H1 (cell line): ENCODE measurements around the gene RNF123. TPM values are rescaled to one million over a fixed set of nuclear protein-coding genes. Genes with fewer than 3 reads are reported as not detected.

Experiments
- CTCF ChIA-PET: fragments of 300-600 bp; sonication (Branson Sonifier 250); formaldehyde crosslinking; loops from one replicate; lab custom pipeline; 2021; ENCODE audit not compliant: partially characterized antibody; lab: Charles Lee
- POLR2A ChIA-PET: fragments of 300-600 bp; sonication (Branson Sonifier 250); formaldehyde crosslinking; loops from one replicate; lab custom pipeline; 2021; ENCODE audit warnings: inconsistent platforms; ENCODE audit not compliant: partially characterized antibody; lab: Charles Lee
- DNase-seq, 2 experiments: peaks; one replicate each; pipeline versions ENCODE4 v3.0.0 to v3.0.0-alpha.2; 2010 to 2022; ENCODE audit warnings: low spot score in 2 of 2, low read depth in 1 of 2, mixed read lengths in 1 of 2
- FAIRE-seq: peaks from 2 replicates; lab custom pipeline; 2011; peaks lifted over from hg19 to GRCh38; lab: Jason Lieb, UNC
- H2AFZ ChIP-seq: 2 replicates; pipeline ENCODE4 v1.8.1; 2012; ENCODE audit warnings: low read length, inconsistent platforms
- H2AK5ac ChIP-seq: 2 replicates; pipeline ENCODE4 v1.6.1; 2013; ENCODE audit warnings: low read depth, low read length
- H2BK120ac ChIP-seq: replicated peaks from 2 replicates; pipeline ENCODE3; 2013; ENCODE audit warnings: low read depth, low read length, inconsistent platforms
- H2BK12ac ChIP-seq: 2 replicates; pipeline ENCODE4 v1.6.1; 2013; ENCODE audit warnings: low read depth, low read length
- H2BK15ac ChIP-seq: 2 replicates; pipeline ENCODE4 v1.6.1; 2013; ENCODE audit warnings: low read length
- H2BK20ac ChIP-seq: 2 replicates; pipeline ENCODE4 v1.6.1; 2013; ENCODE audit warnings: low read length
- H2BK5ac ChIP-seq: 2 replicates; pipeline ENCODE4 v1.6.1; 2013; ENCODE audit warnings: low read depth, low read length
- H3K14ac ChIP-seq: 2 replicates; pipeline ENCODE4 v1.6.1; 2013; ENCODE audit warnings: inconsistent platforms; ENCODE audit not compliant: insufficient read length
- H3K18ac ChIP-seq: 2 replicates; pipeline ENCODE4 v1.6.1; 2013; ENCODE audit warnings: low read length; ENCODE audit errors: extremely low read depth
- H3K23ac ChIP-seq: 2 replicates; pipeline ENCODE4 v1.6.1; 2013; ENCODE audit warnings: inconsistent platforms; ENCODE audit not compliant: insufficient read length
- H3K23me2 ChIP-seq: 2 replicates; pipeline ENCODE4 v1.6.1; 2013; ENCODE audit warnings: low read depth, low read length
- H3K27ac ChIP-seq: 2 replicates; pipeline ENCODE4 v1.6.1; 2011; ENCODE audit warnings: low read depth, low read length, inconsistent platforms
- H3K27me3 ChIP-seq, 4 experiments: replicated peaks in 1 of 4; 1 replicate in 1 of 4; 2 replicates in 3 of 4; pipeline versions ENCODE4 v1.6.1 to v1.8.1; 2011 to 2013; ENCODE audit warnings: low read length in 3 of 4, mild to moderate bottlenecking in 3 of 4, inconsistent platforms in 2 of 4, mixed read lengths in 2 of 4, moderate library complexity in 1 of 4; ENCODE audit not compliant: control insufficient read depth in 3 of 4, insufficient read depth in 3 of 4; ENCODE audit errors: extremely low read depth in 1 of 4
- H3K36me3 ChIP-seq, 4 experiments: 2 replicates each; pipeline versions ENCODE4 v1.6.1 to v1.8.1; 2011 to 2013; ENCODE audit warnings: mild to moderate bottlenecking in 4 of 4, low read length in 3 of 4, moderate library complexity in 2 of 4, control low read depth in 1 of 4, inconsistent platforms in 1 of 4; ENCODE audit not compliant: insufficient read depth in 4 of 4, control insufficient read depth in 2 of 4
- H3K4ac ChIP-seq: replicated peaks from 2 replicates; pipeline ENCODE3; 2013; ENCODE audit warnings: low read length, low read depth, mixed read lengths, inconsistent platforms; ENCODE audit not compliant: insufficient read length
- H3K4me1 ChIP-seq, 4 experiments: replicated peaks in 1 of 4; 1 replicate in 1 of 4; 2 replicates in 3 of 4; pipeline versions ENCODE4 v1.6.1 to v1.8.1; 2011 to 2013; ENCODE audit warnings: low read length in 3 of 4, inconsistent platforms in 2 of 4, mixed read lengths in 1 of 4; ENCODE audit not compliant: insufficient read depth in 4 of 4, control insufficient read depth in 3 of 4
- H3K4me2 ChIP-seq, 2 experiments: 2 replicates each; pipeline versions ENCODE4 v1.6.1 to v1.8.1; 2011 to 2013; ENCODE audit warnings: low read depth in 2 of 2, low read length in 2 of 2, control low read depth in 1 of 2, inconsistent platforms in 1 of 2, mild to moderate bottlenecking in 1 of 2; ENCODE audit not compliant: insufficient read depth in 1 of 2
- H3K4me3 ChIP-seq, 4 experiments: fragments of 200-600, 300-600 bp in 1 of 4; sonication (generic), shearing (Covaris generic), sonication (Bioruptor Twin) in 1 of 4; 2 replicates each; pipeline versions ENCODE4 v1.5.1 to v1.8.1; 2011 to 2016; ENCODE audit warnings: low read length in 4 of 4, low read depth in 3 of 4, control low read depth in 2 of 4, inconsistent platforms in 2 of 4, mild to moderate bottlenecking in 2 of 4, mixed read lengths in 1 of 4, moderate library complexity in 1 of 4; ENCODE audit not compliant: insufficient read depth in 2 of 4; ENCODE audit errors: extremely low read depth in 1 of 4
- H3K56ac ChIP-seq: replicated peaks from 2 replicates; pipeline ENCODE3; 2013; ENCODE audit warnings: low read depth, mild to moderate bottlenecking, mixed read lengths, low read length, inconsistent platforms; ENCODE audit not compliant: insufficient read length
- H3K79me1 ChIP-seq: 2 replicates; pipeline ENCODE4 v1.6.1; 2013; ENCODE audit warnings: low read depth, low read length, control low read depth
- H3K79me2 ChIP-seq, 2 experiments: 2 replicates each; pipeline versions ENCODE4 v1.6.1 to v1.8.1; 2012 to 2013; ENCODE audit warnings: low read length in 2 of 2, mild to moderate bottlenecking in 2 of 2, inconsistent platforms in 1 of 2; ENCODE audit not compliant: insufficient read depth in 2 of 2, control insufficient read depth in 1 of 2
- H3K9ac ChIP-seq, 4 experiments: replicated peaks in 1 of 4; 1 replicate in 1 of 4; 2 replicates in 3 of 4; pipeline versions ENCODE4 v1.6.1 to v1.8.1; 2011 to 2013; ENCODE audit warnings: low read depth in 3 of 4, low read length in 3 of 4, control low read depth in 2 of 4, mild to moderate bottlenecking in 2 of 4, moderate library complexity in 2 of 4, inconsistent platforms in 1 of 4; ENCODE audit errors: extremely low read depth in 1 of 4
- H3K9me3 ChIP-seq, 2 experiments: 2 replicates each; pipeline versions ENCODE4 v1.6.1 to v1.8.1; 2012 to 2013; ENCODE audit warnings: mild to moderate bottlenecking in 2 of 2, moderate library complexity in 2 of 2, control low read depth in 1 of 2, inconsistent platforms in 1 of 2, low read depth in 1 of 2, low read length in 1 of 2, mixed read lengths in 1 of 2; ENCODE audit not compliant: insufficient read depth in 2 of 2
- H4K20me1 ChIP-seq, 2 experiments: replicated peaks in 1 of 2; 2 replicates each; pipeline versions ENCODE3 to v1.8.1; 2011 to 2013; ENCODE audit warnings: inconsistent platforms in 2 of 2, low read length in 2 of 2, mild to moderate bottlenecking in 1 of 2; ENCODE audit not compliant: insufficient read depth in 2 of 2, control insufficient read depth in 1 of 2
- H4K5ac ChIP-seq: 2 replicates; pipeline ENCODE4 v1.6.1; 2013; ENCODE audit warnings: low read length, low read depth, mixed read lengths, inconsistent platforms; ENCODE audit not compliant: insufficient read length
- H4K8ac ChIP-seq: 2 replicates; pipeline ENCODE4 v1.8.0; 2013; ENCODE audit warnings: mild to moderate bottlenecking, moderate library complexity, low read length, inconsistent platforms; ENCODE audit not compliant: insufficient read depth; ENCODE audit errors: extremely low read depth
- H4K91ac ChIP-seq: replicated peaks from 2 replicates; pipeline ENCODE3; 2013; ENCODE audit warnings: low read length, mixed read lengths, inconsistent platforms; ENCODE audit not compliant: insufficient read length
- SIRT6 ChIP-seq: IDR thresholded peaks from one replicate; pipeline ENCODE4 v1.7.1; 2012; ENCODE audit warnings: low read length, inconsistent platforms
- TAF7 ChIP-seq: optimal IDR thresholded peaks from 2 replicates; pipeline ENCODE3; 2011; ENCODE audit warnings: low read depth, mild to moderate bottlenecking, inconsistent platforms, low read length, moderate library complexity, borderline replicate concordance
- WGBS, 2 experiments: shearing (Covaris generic) in 1 of 2; methylation state at CpG; one replicate each; pipeline versions ENCODE4 v1.1.6 to v1.1.7; 2013 to 2015; ENCODE audit warnings: low lambda C conversion rate in 2 of 2, mixed read lengths in 2 of 2, inconsistent platforms in 1 of 2, low coverage in 1 of 2, missing lambda C conversion rate in 1 of 2; ENCODE audit not compliant: insufficient replicate concordance in 2 of 2, insufficient coverage in 1 of 2, insufficient read length in 1 of 2; ENCODE audit errors: extremely low coverage in 1 of 2, missing lambda C conversion rate in 1 of 2; 5-methylcytosine and 5-hydroxymethylcytosine counted together
- polyA plus RNA-seq, 7 experiments: library from polyadenylated mRNA; depleted of rRNA in 3 of 7; stranded (reverse) in 5 of 7; unstranded in 2 of 7; fragments of >200 nt in 5 of 7; fragments of 200-250 nt in 2 of 7; gene quantifications; 1 replicate in 5 of 7; 2 replicates in 1 of 7; 4 replicates in 1 of 7; pipeline versions ENCODE4 v1.2.1 to v1.2.3, GENCODE V29; 2011 to 2013; ENCODE audit warnings: missing spikeins in 2 of 7, mixed read lengths in 2 of 7
- total RNA-seq: library from RNA; stranded (reverse); fragmentation: NEBNext Ultra II Directional; extraction: Animal tissue kit (Norgen Biotek cat#: 25700); gene quantifications from 2 replicates; pipeline ENCODE4 v1.2.1, GENCODE V29; 2021

The RNF123 gene
- total and polyA plus RNA-seq, 2 of the 8 experiments (the other 6 are each of a cell fraction or from before 2014, with no cell fraction given), result 30.5 to 57.7 TPM

DNA sequence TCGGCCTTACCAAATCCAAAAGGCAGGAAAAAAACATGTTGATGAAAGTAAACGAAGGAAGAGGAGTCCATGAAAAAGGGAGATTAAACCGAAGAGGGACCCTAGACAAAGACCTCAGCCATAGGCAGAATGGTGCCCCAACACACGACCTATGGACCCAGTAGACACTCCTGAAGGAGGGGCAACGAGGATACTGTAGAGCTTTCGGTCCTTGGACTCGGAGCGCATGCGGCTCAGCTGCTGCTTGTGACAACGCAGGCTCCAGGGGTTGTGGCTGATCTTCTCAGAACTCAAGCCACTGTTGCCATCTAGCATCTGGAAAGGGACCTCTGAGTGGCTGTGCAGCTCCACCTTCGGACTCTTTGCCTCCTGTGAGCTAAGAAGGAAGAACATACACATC, 43.2 kb downstream of the RNF123 start:
- ChIA-PET CTCF (interaction anchor here (1.3 kb wide), 1 partner anchor 31 kb away, joined by 4 read pairs; no protein-coding TSS in a partner anchor), POLR2A (no interaction called here)
- DNase-seq (no peak), FAIRE-seq (no peak)
- Histone ChIP-seq H3K23ac (no peak overlapping the region), H3K27ac (no peak overlapping the region), H3K79me1 (no peaks in the 10 kb centered on the region; the same call in 1 of the 2 replicates), H3K14ac (no peak overlapping the region), H3K36me3 (peaks cover 11 to 44% (median 39%) of the 10 kb centered on the region in 4 experiments), H2BK20ac (no peak overlapping the region), H3K23me2 (no peaks in the 10 kb centered on the region), H4K8ac (no peak overlapping the region; the same call in 1 of the 2 replicates), H2BK5ac (no peak overlapping the region), H3K18ac (no peak overlapping the region), H2AFZ (no peak overlapping the region), H3K9me3 (no peaks in the 10 kb centered on the region), H3K4me2 (no peak overlapping the region), H3K27me3 (no peaks in the 10 kb centered on the region), H3K4me3 (no peak overlapping the region), H3K4ac (no peak overlapping the region), H4K5ac (no peak overlapping the region), H2AK5ac (no peak overlapping the region), H3K79me2 (no peaks in the 10 kb centered on the region; a peak in 1 of 4 replicates), H3K9ac (no peak overlapping the region), H2BK120ac (no peak overlapping the region), H4K20me1 (peaks cover 2% of the 10 kb centered on the region in 2 experiments), H3K56ac (no peak overlapping the region), H4K91ac (no peak overlapping the region), H2BK15ac (no peak overlapping the region), H2BK12ac (no peak overlapping the region), H3K4me1 (no peaks in the 10 kb centered on the region)
- TF ChIP-seq SIRT6 (no peak), TAF7 (no peak)
- WGBS, 2 experiments, result 91% methylated on average over 11 of the region's 11 CpGs; no CpG with 5 or more reads in 1 of the 2 experiments
